Esophagus muscularis mucosa (tissue), 4 donors: ENCODE results near the gene SNED1.

Experiments
- CTCF ChIP-seq, 3 experiments: fragments of 200-600 bp in 2 of 3; fragments of 450-650 bp in 1 of 3; sonication (generic) in 2 of 3; IDR thresholded peaks; one replicate each; pipeline ENCODE4 v1.5.1; 2017 to 2019; ENCODE audit warnings: antibody characterized with exemption in 3 of 3, mild to moderate bottlenecking in 2 of 3, moderate library complexity in 1 of 3
- EP300 ChIP-seq: sonication (generic); formaldehyde crosslinking; IDR thresholded peaks from one replicate; pipeline ENCODE4 v1.6.1; 2017; ENCODE audit warnings: antibody characterized with exemption
- POLR2A ChIP-seq: fragments of 450-650 bp; IDR thresholded peaks from one replicate; pipeline ENCODE4 v1.6.1; 2017; ENCODE audit warnings: antibody characterized with exemption, moderate library complexity, mild to moderate bottlenecking, low read depth

- TF ChIP-seq CTCF (IDR thresholded peaks at IDR 0.05), result no peak
- TF ChIP-seq EP300, result no peak
- no peak for TF ChIP-seq POLR2A
Observed at GRCh38 chr2:240987588-240987987, 10.8 kb upstream of the SNED1 start.
